Measurements from ENCODE around the gene LAD1. TPM values are rescaled to one million over a fixed set of nuclear protein-coding genes. Genes with fewer than 3 reads are reported as not detected.

Gene LAD1
- polyA plus RNA-seq, 3 donors, result not detected

- intact Hi-C loops (cut with micrococcal nuclease), result no loop called here
- WGBS (ENCODE audit: insufficient coverage), result no CpG with 5 or more reads among the region's 4 CpGs
- TF ChIP-seq, protein P1, sequence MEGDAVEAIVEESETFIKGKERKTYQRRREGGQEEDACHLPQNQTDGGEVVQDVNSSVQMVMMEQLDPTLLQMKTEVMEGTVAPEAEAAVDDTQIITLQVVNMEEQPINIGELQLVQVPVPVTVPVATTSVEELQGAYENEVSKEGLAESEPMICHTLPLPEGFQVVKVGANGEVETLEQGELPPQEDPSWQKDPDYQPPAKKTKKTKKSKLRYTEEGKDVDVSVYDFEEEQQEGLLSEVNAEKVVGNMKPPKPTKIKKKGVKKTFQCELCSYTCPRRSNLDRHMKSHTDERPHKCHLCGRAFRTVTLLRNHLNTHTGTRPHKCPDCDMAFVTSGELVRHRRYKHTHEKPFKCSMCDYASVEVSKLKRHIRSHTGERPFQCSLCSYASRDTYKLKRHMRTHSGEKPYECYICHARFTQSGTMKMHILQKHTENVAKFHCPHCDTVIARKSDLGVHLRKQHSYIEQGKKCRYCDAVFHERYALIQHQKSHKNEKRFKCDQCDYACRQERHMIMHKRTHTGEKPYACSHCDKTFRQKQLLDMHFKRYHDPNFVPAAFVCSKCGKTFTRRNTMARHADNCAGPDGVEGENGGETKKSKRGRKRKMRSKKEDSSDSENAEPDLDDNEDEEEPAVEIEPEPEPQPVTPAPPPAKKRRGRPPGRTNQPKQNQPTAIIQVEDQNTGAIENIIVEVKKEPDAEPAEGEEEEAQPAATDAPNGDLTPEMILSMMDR (IDR thresholded peaks at IDR 0.05), result no peak
- no peak overlapping the region for H3K4me3 ChIP-seq (replicated peaks in 1 of 3; ENCODE audit: low read depth in 2 of 3, low read length in 3 of 3)
- no peaks in the 10 kb centered on the region for H3K9me3 ChIP-seq (replicated peaks in 1 of 2; ENCODE audit: control insufficient read depth in 1 of 2, insufficient read depth in 1 of 2, low read length in 2 of 2)
- no peaks in the 10 kb centered on the region for H3K4me1 ChIP-seq (ENCODE audit: control insufficient read depth in 1 of 2, insufficient read depth in 2 of 2, low read length in 2 of 2)
- no peak overlapping the region for H3K4me2 ChIP-seq (replicated peaks; ENCODE audit: extremely low read depth, low read length, poor library complexity, severe bottlenecking)
- DNase-seq, result no peak
- H4K20me1 ChIP-seq (ENCODE audit: insufficient read depth, low read length), result no peaks in the 10 kb centered on the region
- no peak overlapping the region for H3K4me3 Mint-ChIP-seq
- no peak overlapping the region for H3K27ac ChIP-seq (ENCODE audit: low read depth in 1 of 2, low read length in 2 of 2)
- H2AFZ ChIP-seq (ENCODE audit: insufficient read depth, low read depth, low read length, poor library complexity, severe bottlenecking), result no peak overlapping the region
- H3K27me3 Mint-ChIP-seq (ENCODE audit: low read depth in 3 of 3), result peaks cover 3 to 12% (median 10%) of the 10 kb centered on the region in 3 donors
- peaks cover 0 to 1% (median 0%) of the 10 kb centered on the region in 7 donors for H3K9me3 Mint-ChIP-seq
- no peak overlapping the region for H3K9ac ChIP-seq (ENCODE audit: insufficient read depth, low read length, poor library complexity, severe bottlenecking)
- no peaks in the 10 kb centered on the region for H3K4me1 Mint-ChIP-seq
- no peaks in the 10 kb centered on the region for H3K79me2 ChIP-seq (ENCODE audit: insufficient read depth, low read length)
- no peaks in the 10 kb centered on the region for H3K36me3 Mint-ChIP-seq
- H3K27ac Mint-ChIP-seq, result no peak overlapping the region
- no peaks in the 10 kb centered on the region for H3K27me3 ChIP-seq (ENCODE audit: control insufficient read depth in 2 of 2, insufficient read depth in 2 of 2, low read length in 2 of 2)
- no peaks in the 10 kb centered on the region for H3K36me3 ChIP-seq (replicated peaks in 1 of 2; ENCODE audit: control insufficient read depth in 1 of 2, insufficient read depth in 2 of 2, low read length in 2 of 2)
These were observed 40.5 kb downstream of the LAD1 start for GRCh38 chr1:201358596-201358995.

- Histone ChIP-seq H3K4me1 (ENCODE audit: control insufficient read depth in 1 of 2, insufficient read depth in 2 of 2, low read length in 2 of 2) (no peaks in the 10 kb centered on the region), H3K9me3 (replicated peaks in 1 of 2; ENCODE audit: control insufficient read depth in 1 of 2, insufficient read depth in 1 of 2, low read length in 2 of 2) (no peaks in the 10 kb centered on the region), H2AFZ (ENCODE audit: insufficient read depth, low read depth, low read length, poor library complexity, severe bottlenecking) (no peak overlapping the region), H3K4me2 (replicated peaks; ENCODE audit: extremely low read depth, low read length, poor library complexity, severe bottlenecking) (no peak overlapping the region), H3K79me2 (ENCODE audit: insufficient read depth, low read length) (no peaks in the 10 kb centered on the region), H3K27me3 (ENCODE audit: control insufficient read depth in 2 of 2, insufficient read depth in 2 of 2, low read length in 2 of 2) (no peaks in the 10 kb centered on the region), H3K36me3 (replicated peaks in 1 of 2; ENCODE audit: control insufficient read depth in 1 of 2, insufficient read depth in 2 of 2, low read length in 2 of 2) (no peaks in the 10 kb centered on the region), H3K27ac (ENCODE audit: low read depth in 1 of 2, low read length in 2 of 2) (no peak overlapping the region), H4K20me1 (ENCODE audit: insufficient read depth, low read length) (no peaks in the 10 kb centered on the region), H3K9ac (ENCODE audit: insufficient read depth, low read length, poor library complexity, severe bottlenecking) (no peak overlapping the region), H3K4me3 (replicated peaks in 1 of 3; ENCODE audit: low read depth in 2 of 3, low read length in 3 of 3) (no peak overlapping the region)
- DNase-seq, result no peak
- 62% methylated on average over 4 of the region's 10 CpGs for WGBS (ENCODE audit: insufficient coverage)
- peaks cover 0 to 1% (median 0%) of the 10 kb centered on the region in 7 donors for H3K9me3 Mint-ChIP-seq
- H3K4me1 Mint-ChIP-seq, result no peaks in the 10 kb centered on the region
- no peak overlapping the region for H3K27ac Mint-ChIP-seq
- TF ChIP-seq, protein P1 (IDR thresholded peaks at IDR 0.05), result no peak
- no peaks in the 10 kb centered on the region for H3K36me3 Mint-ChIP-seq
- H3K4me3 Mint-ChIP-seq, result no peak overlapping the region
- intact Hi-C loops (cut with micrococcal nuclease), result no loop called here
- H3K27me3 Mint-ChIP-seq (ENCODE audit: low read depth in 3 of 3), result peaks cover 2 to 10% (median 10%) of the 10 kb centered on the region in 3 donors
These were observed 41.3 kb downstream of the LAD1 start for GRCh38 chr1:201357636-201358348.

Measured in CD14-positive monocyte (primary cell).